HL-60 (cell line): ENCODE measurements around the gene CDKN2B-AS1.
"Not testable (repeated sequence)": the region's sequence is repeated elsewhere in the genome, so short reads cannot be mapped to it uniquely, and the experiment has no call there.

ENCODE experiments used
- DNase-seq, 2 experiments: peaks; one replicate each; pipeline ENCODE4 v3.0.0-alpha.2; 2010 to 2020; ENCODE audit warnings: low read depth in 1 of 2, low spot score in 1 of 2
- H3K27ac ChIP-seq: fragments of 250-450 bp; sonication (Bioruptor Pico); replicated peaks from 2 replicates; pipeline ENCODE4 v1.5.1; 2020; ENCODE audit warnings: mild to moderate bottlenecking, moderate library complexity
- H3K27me3 ChIP-seq: fragments of 250-450 bp; sonication (Bioruptor Pico); 2 replicates; pipeline ENCODE4 v1.5.1; 2021; ENCODE audit warnings: mild to moderate bottlenecking, moderate library complexity; ENCODE audit not compliant: insufficient read depth, poor library complexity, severe bottlenecking
- H3K4me3 ChIP-seq: replicated peaks from 2 replicates; pipeline ENCODE4 v1.5.1; 2011; ENCODE audit warnings: mild to moderate bottlenecking, control low read depth, low read length; ENCODE audit not compliant: insufficient read depth
- GABPA ChIP-seq: IDR thresholded peaks from 2 replicates; pipeline ENCODE4 v1.6.1; 2012; ENCODE audit warnings: low read depth
- POLR2AphosphoS5 ChIP-seq: IDR thresholded peaks from 2 replicates; pipeline ENCODE4 v1.6.1; 2012; ENCODE audit warnings: low read depth
- REST ChIP-seq: IDR thresholded peaks from 2 replicates; pipeline ENCODE4 v1.6.1; 2012; ENCODE audit warnings: low read depth; ENCODE audit not compliant: insufficient replicate concordance
- SPI1 ChIP-seq: IDR thresholded peaks from 2 replicates; pipeline ENCODE4 v1.6.1; 2012; ENCODE audit warnings: low read depth, mild to moderate bottlenecking, borderline replicate concordance
- long read RNA-seq: library from polyadenylated mRNA; unstranded; transcript quantifications from one replicate; pipeline ENCODE4 v2.0.0, GENCODE V29; 2020
- TF ChIP-seq, protein P1 (sequence below): IDR thresholded peaks from one replicate; pipeline ENCODE4 v1.5.1; 2011; ENCODE audit warnings: low read length, control low read depth, inconsistent platforms; ENCODE audit not compliant: insufficient read depth

Gene CDKN2B-AS1
- long read RNA-seq, partial matches to known transcripts: 1 of 4 reads
- long read RNA-seq, other reads (novel, unspliced or antisense): 2 of 4 reads

- Histone ChIP-seq H3K4me3 (peak within 1 kb of the TSS; percentile 68), H3K27me3 (no peaks in the 10 kb centered on the region), H3K27ac (peak within 1 kb of the TSS; percentile 98)
- TF ChIP-seq, protein P1, sequence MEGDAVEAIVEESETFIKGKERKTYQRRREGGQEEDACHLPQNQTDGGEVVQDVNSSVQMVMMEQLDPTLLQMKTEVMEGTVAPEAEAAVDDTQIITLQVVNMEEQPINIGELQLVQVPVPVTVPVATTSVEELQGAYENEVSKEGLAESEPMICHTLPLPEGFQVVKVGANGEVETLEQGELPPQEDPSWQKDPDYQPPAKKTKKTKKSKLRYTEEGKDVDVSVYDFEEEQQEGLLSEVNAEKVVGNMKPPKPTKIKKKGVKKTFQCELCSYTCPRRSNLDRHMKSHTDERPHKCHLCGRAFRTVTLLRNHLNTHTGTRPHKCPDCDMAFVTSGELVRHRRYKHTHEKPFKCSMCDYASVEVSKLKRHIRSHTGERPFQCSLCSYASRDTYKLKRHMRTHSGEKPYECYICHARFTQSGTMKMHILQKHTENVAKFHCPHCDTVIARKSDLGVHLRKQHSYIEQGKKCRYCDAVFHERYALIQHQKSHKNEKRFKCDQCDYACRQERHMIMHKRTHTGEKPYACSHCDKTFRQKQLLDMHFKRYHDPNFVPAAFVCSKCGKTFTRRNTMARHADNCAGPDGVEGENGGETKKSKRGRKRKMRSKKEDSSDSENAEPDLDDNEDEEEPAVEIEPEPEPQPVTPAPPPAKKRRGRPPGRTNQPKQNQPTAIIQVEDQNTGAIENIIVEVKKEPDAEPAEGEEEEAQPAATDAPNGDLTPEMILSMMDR: no peak
- no peak for TF ChIP-seq GABPA
- TF ChIP-seq POLR2AphosphoS5: no peak
- DNase-seq: peak in 1 of 2 experiments; percentile 70
These were observed at the start of gene CDKN2B-AS1 for GRCh38 chr9:21994556-21995005. CDKN2B-AS1 (plus strand) TSS chr9:21994791.

DNA sequence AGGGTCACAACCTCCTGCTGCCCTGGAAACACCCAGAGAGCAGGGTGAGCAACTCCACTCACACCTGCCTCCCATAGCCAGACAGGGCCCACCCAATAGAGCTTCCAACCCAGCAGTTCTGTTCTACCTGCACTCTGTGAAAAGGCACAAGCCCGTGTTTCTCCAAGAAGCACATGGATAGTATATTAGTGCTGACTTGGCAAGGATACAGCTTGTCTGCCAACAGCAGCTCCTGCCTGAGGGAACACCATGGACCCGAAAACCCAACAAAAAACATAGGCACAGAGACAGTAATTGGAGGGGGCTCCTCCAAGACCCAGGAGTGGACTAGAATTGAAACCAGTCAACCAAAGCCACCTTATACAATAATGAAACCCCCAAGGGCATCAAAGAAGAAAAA, 49.0 kb upstream of the CDKN2B-AS1 start:
- Histone ChIP-seq H3K4me3 (no peak overlapping the region), H3K27me3 (no peaks in the 10 kb centered on the region), H3K27ac (no peak overlapping the region)
- no peak for DNase-seq
- TF ChIP-seq, protein P1: no peak
- TF ChIP-seq POLR2AphosphoS5 (no peak), REST (no peak), GABPA (no peak), SPI1 (no peak)

GRCh38 chr9:21958833-21959232, 35.8 kb upstream of the CDKN2B-AS1 start:
- Histone ChIP-seq H3K4me3 (no peak overlapping the region), H3K27me3 (no peaks in the 10 kb centered on the region), H3K27ac (no peak overlapping the region)
- DNase-seq: no peak
- TF ChIP-seq, protein P1: no peak
- TF ChIP-seq SPI1 (no peak), REST (no peak), GABPA (no peak), POLR2AphosphoS5 (no peak)

DNA sequence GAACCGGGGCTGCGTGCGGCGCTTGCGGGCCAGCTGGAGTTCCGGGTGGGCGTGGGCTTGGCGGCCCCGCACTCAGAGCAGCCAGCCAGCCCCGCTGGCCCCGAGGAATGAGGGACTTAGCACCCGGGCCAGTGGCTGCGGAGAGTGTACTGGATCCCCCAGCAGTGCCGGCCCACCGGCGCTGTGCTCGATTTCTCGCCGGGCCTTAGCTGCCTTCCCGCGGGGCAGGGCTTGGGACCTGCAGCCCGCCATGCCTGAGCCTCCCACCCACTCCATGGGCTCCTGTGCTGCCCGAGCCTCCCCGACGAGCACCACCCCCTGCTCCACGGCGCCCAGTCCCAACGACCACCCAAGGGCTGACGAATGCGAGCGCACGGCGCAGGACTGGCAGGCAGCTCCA, 35.3 kb upstream of the CDKN2B-AS1 start:
- H3K4me3 ChIP-seq, H3K27ac ChIP-seq, DNase-seq, H3K27me3 ChIP-seq: not testable (repeated sequence)
